UCSD-AML1 (cell line): ENCODE results near the gene SCFD1.
"Not testable (repeated sequence)": the region's sequence is repeated elsewhere in the genome, so short reads cannot be mapped to it uniquely, and the experiment has no call there.

Source experiments
- DNase-seq: peaks from one replicate; lab custom pipeline; 2025; ENCODE audit not compliant: unreplicated experiment; lab: John Stamatoyannopoulos, UW

The SCFD1 gene

GRCh38 chr14:30673071-30673470, 51.0 kb downstream of the SCFD1 start:
- no peak for DNase-seq

GRCh38 chr14:30678926-30679431, 56.9 kb downstream of the SCFD1 start:
- DNase-seq, result no peak

GRCh38 chr14:30680036-30680435, 57.9 kb downstream of the SCFD1 start:
- DNase-seq, result no peak

- DNase-seq, result not testable (repeated sequence)
These were observed 58.7 kb downstream of the SCFD1 start for GRCh38 chr14:30680776-30681175.

- DNase-seq, result no peak
These were observed 59.7 kb downstream of the SCFD1 start for GRCh38 chr14:30681752-30682355.

- DNase-seq, result not testable (repeated sequence)
These were observed 68.6 kb downstream of the SCFD1 start for GRCh38 chr14:30690487-30691355.

- no peak for DNase-seq
These were observed 69.8 kb downstream of the SCFD1 start for GRCh38 chr14:30691751-30692398.

GRCh38 chr14:30692669-30693068, 70.5 kb downstream of the SCFD1 start:
- DNase-seq, result no peak

GRCh38 chr14:30698463-30698862, 76.3 kb downstream of the SCFD1 start:
- DNase-seq, result no peak

GRCh38 chr14:30706704-30707103, 84.6 kb downstream of the SCFD1 start:
- DNase-seq, result no peak

GRCh38 chr14:30708157-30708556, 86.0 kb downstream of the SCFD1 start:
- DNase-seq, result no peak

GRCh38 chr14:30709201-30709600, 87.1 kb downstream of the SCFD1 start:
- DNase-seq, result no peak

GRCh38 chr14:30710876-30711275, 88.8 kb downstream of the SCFD1 start:
- DNase-seq, result no peak

GRCh38 chr14:30719137-30719536, 97.0 kb downstream of the SCFD1 start:
- DNase-seq, result no peak

- no peak for DNase-seq
These were observed 103.6 kb downstream of the SCFD1 start for GRCh38 chr14:30725763-30726162.

GRCh38 chr14:30728471-30728870, 106.4 kb downstream of the SCFD1 start:
- no peak for DNase-seq

- no peak for DNase-seq
These were observed 115.8 kb downstream of the SCFD1 start for GRCh38 chr14:30737916-30738315.

- DNase-seq, result no peak
These were observed 116.9 kb downstream of the SCFD1 start for GRCh38 chr14:30738978-30739377.

GRCh38 chr14:30748343-30748742, 126.2 kb downstream of the SCFD1 start:
- no peak for DNase-seq

GRCh38 chr14:30751646-30752416, 129.7 kb downstream of the SCFD1 start:
- DNase-seq, result no peak

- no peak for DNase-seq
These were observed 131.3 kb downstream of the SCFD1 start for GRCh38 chr14:30753452-30753851.
